Natural killer cell treated with Interleukin-12 subunit alpha and Interleukin-12 subunit beta and Interleukin-15 and Interleukin-18, amount 100 ng/mL, for 72 hours (primary cell): Measurements from ENCODE around the gene PKIG. TPM values are rescaled to one million over a fixed set of nuclear protein-coding genes. Genes with fewer than 3 reads are reported as not detected.

Source experiments
- ATAC-seq, 2 donors: fragments of 150-1000 bp; cut with Tn5 transposase in 1 of 2; sonication (Bioruptor Pico), chemical (Tn5 transposase) in 1 of 2; 2 replicates each; pipeline ENCODE4 v1.10.0; 2021
- DNase-seq: peaks from one replicate; pipeline ENCODE4 v3.0.0; 2022; ENCODE audit warnings: low spot score
- H3K27ac Mint-ChIP-seq, 2 donors: 1 replicate in 1 of 2; 2 replicates in 1 of 2; pipeline ENCODE4 v1.8.0; 2022; ENCODE audit warnings: mixed read lengths in 2 of 2, mild to moderate bottlenecking in 1 of 2, moderate library complexity in 1 of 2
- H3K27me3 Mint-ChIP-seq, 2 donors: 1 replicate in 1 of 2; 2 replicates in 1 of 2; pipeline ENCODE4 v1.8.0; 2022; ENCODE audit warnings: mixed read lengths in 2 of 2
- H3K36me3 Mint-ChIP-seq: one replicate; pipeline ENCODE4 v1.8.0; 2022; ENCODE audit warnings: mixed read lengths
- H3K4me1 Mint-ChIP-seq, 2 donors: 1 replicate in 1 of 2; 2 replicates in 1 of 2; pipeline ENCODE4 v1.8.0; 2022; ENCODE audit warnings: low read depth in 2 of 2, mixed read lengths in 2 of 2, mild to moderate bottlenecking in 1 of 2
- H3K4me3 Mint-ChIP-seq: one replicate; pipeline ENCODE4 v1.8.0; 2022; ENCODE audit warnings: mixed read lengths
- H3K9me3 Mint-ChIP-seq: 2 replicates; pipeline ENCODE4 v1.8.0; 2022; ENCODE audit warnings: mixed read lengths
- total RNA-seq, 2 donors: library from RNA; stranded (reverse); gene quantifications; one replicate each; pipeline ENCODE4 v1.2.3, GENCODE V29; 2022

PKIG gene
- total RNA-seq, 2 donors from 2014 or later, result 2.4 to 3.4 TPM

DNA sequence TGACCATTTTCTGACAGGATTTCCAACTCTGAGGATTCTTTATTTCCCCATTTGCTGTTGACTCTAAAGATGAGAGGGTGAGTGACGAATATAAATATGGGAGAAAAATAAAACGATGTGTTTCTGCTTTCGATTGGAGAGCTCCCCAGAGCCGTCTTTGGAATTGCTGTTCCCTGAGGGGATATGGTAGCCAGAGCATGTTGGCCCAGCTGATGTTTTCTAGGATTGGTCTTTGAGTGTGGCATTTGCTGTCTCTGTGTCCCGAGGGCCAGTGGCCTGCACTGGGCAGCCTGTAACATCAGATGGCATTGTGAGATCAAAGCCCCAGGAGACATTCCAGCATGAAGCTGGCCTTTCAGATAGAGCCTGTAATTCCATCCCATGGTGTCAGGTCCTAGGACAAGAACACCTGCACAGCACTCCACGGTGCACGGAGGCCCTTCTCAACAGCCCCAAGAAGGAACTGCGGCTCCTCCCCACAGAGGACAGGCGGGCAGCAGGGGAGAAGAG, 26.7 kb downstream of the PKIG start:
- Mint-ChIP-seq H3K4me3 (no peak overlapping the region), H3K4me1 (peaks cover 8 to 17% of the 10 kb centered on the region in 2 donors), H3K27ac (no peak overlapping the region), H3K27me3 (no peaks in the 10 kb centered on the region), H3K36me3 (no peaks in the 10 kb centered on the region), H3K9me3 (no peaks in the 10 kb centered on the region)
- no peak for DNase-seq
- ATAC-seq, result no peak

DNA sequence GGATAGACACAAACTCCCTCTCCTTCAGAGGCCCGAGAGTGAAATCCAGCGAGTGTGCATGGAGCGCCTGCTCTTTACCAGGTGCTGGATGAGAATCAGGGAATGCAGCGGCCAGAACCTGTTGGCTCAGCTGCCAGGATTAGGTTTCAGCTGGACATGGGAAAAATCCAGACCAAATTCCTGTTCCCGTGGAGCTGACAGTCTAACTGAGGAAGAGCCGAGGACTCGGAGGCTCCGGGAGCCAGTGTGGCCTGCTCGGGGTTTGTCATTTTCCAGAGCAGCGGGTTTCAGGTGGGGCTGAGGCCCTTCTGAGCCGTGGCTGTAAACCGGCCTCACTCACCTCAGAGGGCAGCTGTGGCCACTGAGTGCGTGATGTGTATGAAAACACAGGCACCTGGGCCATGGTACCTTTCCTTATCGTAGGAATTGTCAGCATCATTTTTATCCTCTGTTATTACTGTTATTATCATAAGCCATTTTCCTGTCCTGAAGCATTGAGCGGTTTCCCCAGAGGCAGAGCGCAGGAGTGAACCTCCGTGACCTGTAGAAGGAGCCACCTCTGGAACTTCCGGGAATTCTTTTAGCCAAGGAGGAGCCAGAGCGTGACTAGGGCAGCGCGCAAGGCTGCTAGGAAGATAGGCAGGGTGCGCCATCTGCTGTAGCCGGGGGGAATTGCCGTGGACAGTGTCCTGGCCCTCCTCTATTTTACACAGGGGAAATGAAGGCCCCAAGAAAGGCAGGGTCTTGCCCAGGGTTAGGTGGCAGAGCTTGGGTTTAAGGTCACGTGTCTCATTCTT, 27.3 kb downstream of the PKIG start:
- Mint-ChIP-seq H3K27me3 (no peaks in the 10 kb centered on the region), H3K9me3 (no peaks in the 10 kb centered on the region), H3K36me3 (no peaks in the 10 kb centered on the region), H3K4me1 (peaks cover 8 to 21% of the 10 kb centered on the region in 2 donors), H3K27ac (peak overlapping the region; percentile 86 to 87), H3K4me3 (peak overlapping the region; percentile 54)
- ATAC-seq (peak; percentile 96 to 97), DNase-seq (peak; percentile 84)

DNA sequence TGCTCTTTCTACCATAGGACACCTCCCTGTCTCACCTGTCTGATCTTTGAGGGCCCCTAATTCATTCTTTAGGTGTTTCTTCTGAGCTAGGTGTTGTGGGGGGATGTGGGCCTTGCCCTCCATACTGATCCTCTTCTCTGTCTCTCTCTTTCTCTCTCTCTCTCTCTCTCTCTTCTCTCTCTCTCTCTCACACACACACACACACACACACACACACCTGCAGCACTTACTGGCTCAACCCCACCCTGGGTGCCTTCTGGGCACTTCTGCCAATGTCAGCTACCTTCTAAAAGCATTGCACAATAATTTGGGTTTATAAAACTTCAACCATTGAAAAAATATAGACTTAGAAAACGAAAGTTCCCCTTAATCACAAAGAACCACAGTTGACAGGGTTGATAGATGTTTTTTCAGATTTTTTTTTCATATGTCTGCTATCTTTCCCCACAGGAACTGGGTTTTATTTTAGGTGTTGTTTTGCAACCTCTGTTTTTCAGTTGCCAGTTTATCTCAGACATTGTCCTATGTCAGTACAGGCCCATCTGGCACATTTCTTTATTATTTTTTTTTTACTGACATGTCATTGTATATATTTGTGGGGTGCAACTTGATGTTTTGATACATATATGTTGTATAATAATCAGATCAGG, 28.1 kb downstream of the PKIG start:
- ATAC-seq, result peak; percentile 39 to 58
- DNase-seq, result peak; percentile 25
- H3K36me3 Mint-ChIP-seq, result no peaks in the 10 kb centered on the region
- peak overlapping the region; percentile 86 to 87 for H3K27ac Mint-ChIP-seq
- no peaks in the 10 kb centered on the region for H3K9me3 Mint-ChIP-seq
- peaks cover 13 to 27% of the 10 kb centered on the region in 2 donors for H3K4me1 Mint-ChIP-seq
- peak overlapping the region; percentile 54 for H3K4me3 Mint-ChIP-seq
- H3K27me3 Mint-ChIP-seq, result no peaks in the 10 kb centered on the region

DNA sequence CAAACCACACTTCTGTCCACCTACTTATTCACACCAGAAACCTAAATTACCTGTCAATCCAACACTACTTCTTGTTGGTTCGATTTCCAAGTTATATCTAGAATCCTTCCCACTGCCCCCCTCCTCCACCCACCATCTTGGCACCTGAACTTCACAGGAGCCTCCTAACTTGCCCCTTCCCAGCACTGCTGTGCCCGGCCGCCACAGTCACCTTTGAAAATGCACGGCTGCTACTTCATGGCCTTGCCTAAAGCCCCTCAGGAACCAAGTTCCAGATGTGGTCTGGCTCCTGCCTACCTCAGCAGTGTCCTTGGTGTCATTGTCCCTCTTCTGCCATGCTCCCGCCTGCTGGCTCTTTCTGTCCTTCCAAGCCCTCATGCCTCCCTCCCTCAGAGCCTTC, 31.2 kb downstream of the PKIG start:
- Mint-ChIP-seq H3K36me3 (no peaks in the 10 kb centered on the region), H3K9me3 (no peaks in the 10 kb centered on the region), H3K27me3 (no peaks in the 10 kb centered on the region), H3K4me3 (no peak overlapping the region), H3K27ac (peak overlapping the region in 1 of 2 donors; percentile 45), H3K4me1 (peaks cover 20 to 38% of the 10 kb centered on the region in 2 donors)
- DNase-seq (peak; percentile 49), ATAC-seq (no peak)

DNA sequence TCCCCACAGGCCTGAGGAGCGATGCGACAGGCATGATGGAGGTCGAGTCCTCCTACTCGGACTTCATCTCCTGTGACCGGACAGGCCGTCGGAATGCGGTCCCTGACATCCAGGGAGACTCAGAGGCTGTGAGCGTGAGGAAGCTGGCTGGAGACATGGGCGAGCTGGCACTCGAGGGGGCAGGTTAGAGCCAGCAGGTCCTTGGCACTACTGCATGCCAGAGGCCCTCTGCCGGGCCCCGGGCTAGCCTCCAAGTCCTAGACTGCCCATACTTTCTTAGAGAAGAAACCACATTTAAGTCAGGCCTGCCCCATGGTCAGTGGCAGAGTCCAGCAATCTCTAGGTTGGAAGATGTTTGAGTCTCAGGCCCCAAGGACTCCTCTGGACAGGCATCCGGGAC, 32.1 kb downstream of the PKIG start:
- Mint-ChIP-seq H3K4me3 (no peak overlapping the region), H3K9me3 (no peaks in the 10 kb centered on the region), H3K4me1 (peaks cover 20 to 38% of the 10 kb centered on the region in 2 donors), H3K36me3 (no peaks in the 10 kb centered on the region), H3K27me3 (no peaks in the 10 kb centered on the region), H3K27ac (peak overlapping the region; percentile 47 to 89)
- DNase-seq (peak; percentile 50), ATAC-seq (no peak)

DNA sequence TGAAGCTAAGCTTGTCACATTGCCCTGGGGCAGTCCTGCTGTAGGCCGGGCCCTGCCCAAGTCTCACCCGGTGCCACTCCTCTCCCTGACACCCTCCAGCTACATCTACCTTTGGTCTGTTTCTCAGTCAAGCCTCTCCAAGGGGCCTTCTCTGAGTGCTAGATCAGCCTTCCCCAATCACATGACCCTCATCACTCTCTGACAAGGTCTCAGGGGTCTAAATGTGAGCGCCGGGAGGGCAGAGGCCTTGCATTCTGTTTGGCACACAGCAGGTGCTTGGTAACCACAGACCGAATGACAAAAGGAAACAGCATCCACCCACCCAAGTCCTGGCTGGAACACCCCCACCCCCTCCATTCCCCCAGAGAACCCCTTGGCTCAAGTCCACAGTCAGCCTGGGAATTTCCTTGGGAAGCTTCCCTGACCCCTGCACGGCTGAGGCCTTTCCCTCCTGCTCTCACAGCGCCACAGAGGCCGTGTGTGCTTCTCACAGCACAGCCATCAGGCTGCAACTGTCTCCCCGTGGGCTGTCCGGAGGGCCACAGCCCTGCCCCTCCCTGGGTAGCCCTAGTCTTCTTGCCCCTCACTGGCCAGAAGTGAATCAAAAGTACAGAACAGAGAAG, 32.9 kb downstream of the PKIG start:
- no peak overlapping the region for H3K4me3 Mint-ChIP-seq
- no peaks in the 10 kb centered on the region for H3K36me3 Mint-ChIP-seq
- H3K27me3 Mint-ChIP-seq, result no peaks in the 10 kb centered on the region
- no peaks in the 10 kb centered on the region for H3K9me3 Mint-ChIP-seq
- peak overlapping the region; percentile 47 to 89 for H3K27ac Mint-ChIP-seq
- ATAC-seq (no peak), DNase-seq (peak; percentile 59)
- peaks cover 16 to 33% of the 10 kb centered on the region in 2 donors for H3K4me1 Mint-ChIP-seq

DNA sequence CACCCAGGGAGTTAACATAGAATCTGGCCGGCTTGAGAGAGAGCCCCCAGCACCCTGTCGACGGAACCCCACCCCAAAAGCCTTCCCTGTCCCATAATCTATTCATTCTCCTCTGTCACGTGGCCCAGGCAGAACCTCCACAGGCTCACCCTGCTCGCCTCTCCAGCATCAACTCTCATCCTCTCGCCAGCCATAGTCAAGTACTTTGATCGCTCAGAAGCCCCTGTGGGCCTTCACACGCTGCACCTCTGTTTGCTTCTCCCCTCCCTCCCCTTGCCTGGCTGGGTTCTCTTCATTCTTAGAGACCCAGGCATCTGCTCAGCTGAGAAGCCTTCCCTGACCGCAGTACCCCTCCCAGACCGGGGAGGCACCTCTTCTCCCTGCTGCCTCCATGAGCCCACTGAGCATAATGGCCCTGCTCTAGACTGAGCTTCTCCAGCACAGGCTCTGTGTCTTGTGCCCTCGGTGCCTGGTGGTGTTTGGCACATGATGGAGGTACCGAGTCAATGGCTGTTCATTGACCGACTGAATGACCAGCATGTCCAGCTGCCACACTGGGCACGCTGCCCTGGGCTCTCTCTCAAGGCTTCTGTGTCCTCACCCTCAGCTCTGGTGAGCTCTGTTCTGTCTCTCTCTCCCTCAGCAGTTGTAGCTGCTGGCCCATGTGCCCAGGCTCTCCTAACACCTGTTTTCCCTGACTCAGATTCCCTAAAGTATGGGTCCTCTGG, 33.7 kb downstream of the PKIG start:
- H3K27ac Mint-ChIP-seq, result peak overlapping the region; percentile 52 to 89
- no peaks in the 10 kb centered on the region for H3K36me3 Mint-ChIP-seq
- DNase-seq, result peak; percentile 49
- no peaks in the 10 kb centered on the region for H3K9me3 Mint-ChIP-seq
- no peak for ATAC-seq
- peaks cover 12 to 30% of the 10 kb centered on the region in 2 donors for H3K4me1 Mint-ChIP-seq
- no peaks in the 10 kb centered on the region for H3K27me3 Mint-ChIP-seq
- no peak overlapping the region for H3K4me3 Mint-ChIP-seq

DNA sequence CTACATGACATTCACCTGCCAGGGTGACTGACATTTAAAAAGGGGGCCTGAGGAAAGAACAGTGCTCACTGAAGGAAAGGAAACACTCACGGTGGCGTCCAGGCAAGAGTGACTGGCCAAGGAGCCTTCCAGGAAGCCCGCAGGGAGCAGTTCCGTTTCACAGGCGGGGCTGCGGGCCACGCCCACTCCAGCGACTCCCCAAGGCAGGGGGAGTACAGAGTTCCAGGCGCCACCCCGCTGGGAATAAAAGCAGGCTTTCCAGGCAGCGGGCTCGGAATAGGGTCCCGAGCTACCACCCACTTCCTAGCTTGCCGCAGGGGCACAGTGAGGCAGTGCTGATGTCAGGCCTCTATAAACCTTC, 34.2 kb downstream of the PKIG start:
- ATAC-seq (no peak), DNase-seq (peak; percentile 56)
- Mint-ChIP-seq H3K27me3 (no peaks in the 10 kb centered on the region), H3K4me1 (peaks cover 12 to 26% of the 10 kb centered on the region in 2 donors), H3K9me3 (no peaks in the 10 kb centered on the region), H3K27ac (peak overlapping the region; percentile 52 to 89), H3K4me3 (no peak overlapping the region), H3K36me3 (no peaks in the 10 kb centered on the region)

DNA sequence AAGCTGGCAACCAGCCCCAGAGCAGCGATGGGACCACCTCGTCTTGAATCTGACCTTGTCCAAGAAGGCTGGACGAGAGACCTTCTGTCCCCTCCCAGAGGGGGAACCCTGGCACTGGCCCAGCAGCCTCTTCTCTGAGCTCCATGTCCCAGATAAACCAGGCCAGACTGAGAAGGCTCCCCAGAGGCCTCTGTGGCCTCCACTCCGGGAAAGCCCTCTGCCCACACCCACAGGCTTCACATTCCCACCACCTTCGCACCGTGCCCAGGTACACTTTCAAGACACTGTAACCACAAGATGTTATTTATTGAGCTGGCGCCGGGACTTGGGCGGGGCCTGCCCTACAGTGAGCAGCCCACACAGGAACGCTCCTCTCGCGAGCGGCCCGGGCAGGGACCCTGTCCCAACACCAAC, 35.9 kb downstream of the PKIG start:
- no peaks in the 10 kb centered on the region for H3K9me3 Mint-ChIP-seq
- no peak overlapping the region for H3K4me3 Mint-ChIP-seq
- no peaks in the 10 kb centered on the region for H3K27me3 Mint-ChIP-seq
- peaks cover 12 to 23% of the 10 kb centered on the region in 2 donors for H3K4me1 Mint-ChIP-seq
- H3K36me3 Mint-ChIP-seq, result no peaks in the 10 kb centered on the region
- H3K27ac Mint-ChIP-seq, result peak overlapping the region in 1 of 2 donors; percentile 33
- DNase-seq, result peak; percentile 58
- ATAC-seq, result no peak

DNA sequence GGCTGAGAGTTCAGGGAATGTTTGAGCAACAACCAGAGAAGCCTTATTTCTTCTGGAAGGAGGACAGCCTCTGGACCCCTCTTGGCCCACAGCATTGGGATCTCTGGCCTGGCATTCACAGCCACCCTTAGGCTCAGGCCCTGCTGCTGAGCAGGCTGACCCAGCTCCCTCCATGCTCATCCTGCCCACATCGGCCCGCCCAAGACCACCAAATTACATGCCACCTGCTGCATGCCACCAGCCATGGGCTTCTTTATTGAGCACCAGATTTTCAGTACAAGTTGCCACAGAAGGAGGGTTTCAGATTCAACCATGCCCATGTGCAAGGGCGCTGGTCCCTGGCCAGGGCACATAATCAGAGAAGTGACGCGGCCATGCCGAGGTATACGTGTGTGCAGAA, 36.9 kb downstream of the PKIG start:
- DNase-seq, result peak; percentile 15
- Mint-ChIP-seq H3K36me3 (no peaks in the 10 kb centered on the region), H3K4me1 (peaks cover 12 to 18% of the 10 kb centered on the region in 2 donors), H3K4me3 (no peak overlapping the region), H3K27me3 (no peaks in the 10 kb centered on the region), H3K27ac (peak overlapping the region in 1 of 2 donors; percentile 12), H3K9me3 (no peaks in the 10 kb centered on the region)
- ATAC-seq, result no peak

DNA sequence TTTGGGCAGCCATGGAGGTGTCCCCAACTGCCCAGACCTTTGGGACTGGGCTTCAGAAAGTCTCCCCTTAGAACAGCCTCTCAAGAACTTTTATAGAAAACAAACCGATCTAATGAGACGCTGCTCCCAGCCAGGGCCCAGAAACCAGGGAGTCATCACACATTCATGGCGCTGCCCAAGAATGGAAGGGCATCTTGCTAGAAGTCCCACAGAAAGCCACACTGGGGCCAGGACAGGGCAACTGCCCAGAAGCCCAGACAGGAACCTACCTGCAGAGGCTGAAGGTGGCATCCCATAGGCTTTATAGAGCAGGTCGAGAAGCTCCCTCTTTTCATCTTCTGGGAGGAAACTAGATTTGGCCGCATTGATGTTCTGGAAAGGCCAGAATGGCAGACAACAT, 37.7 kb downstream of the PKIG start:
- H3K4me3 Mint-ChIP-seq, result no peak overlapping the region
- DNase-seq (no peak), ATAC-seq (no peak)
- H3K4me1 Mint-ChIP-seq, result peaks cover 9 to 14% of the 10 kb centered on the region in 2 donors
- H3K27ac Mint-ChIP-seq, result no peak overlapping the region
- no peaks in the 10 kb centered on the region for H3K9me3 Mint-ChIP-seq
- H3K36me3 Mint-ChIP-seq, result no peaks in the 10 kb centered on the region
- no peaks in the 10 kb centered on the region for H3K27me3 Mint-ChIP-seq

DNA sequence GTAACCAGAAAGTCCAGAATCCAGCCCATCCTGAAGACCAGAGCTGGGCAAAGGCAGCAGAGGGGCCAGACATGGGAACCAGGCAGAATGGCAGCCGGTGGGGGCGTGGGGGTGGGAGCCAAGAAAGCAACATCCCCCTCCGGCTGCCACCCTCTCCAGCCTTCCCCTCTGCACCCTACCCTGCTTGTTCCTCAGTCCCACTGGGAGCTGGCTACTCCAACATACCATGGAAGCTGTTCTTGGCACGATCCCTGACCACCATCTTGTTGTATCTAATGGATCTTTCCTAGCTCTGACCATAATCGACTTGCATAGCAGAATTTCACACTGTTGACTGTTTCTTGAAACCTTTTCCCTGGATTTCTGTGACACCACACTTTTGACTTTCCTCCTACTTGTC, 38.9 kb downstream of the PKIG start:
- Mint-ChIP-seq H3K27ac (no peak overlapping the region), H3K36me3 (no peaks in the 10 kb centered on the region), H3K9me3 (no peaks in the 10 kb centered on the region), H3K27me3 (no peaks in the 10 kb centered on the region), H3K4me1 (peaks cover 1 to 2% of the 10 kb centered on the region in 2 donors), H3K4me3 (no peak overlapping the region)
- DNase-seq, result no peak
- ATAC-seq, result no peak

DNA sequence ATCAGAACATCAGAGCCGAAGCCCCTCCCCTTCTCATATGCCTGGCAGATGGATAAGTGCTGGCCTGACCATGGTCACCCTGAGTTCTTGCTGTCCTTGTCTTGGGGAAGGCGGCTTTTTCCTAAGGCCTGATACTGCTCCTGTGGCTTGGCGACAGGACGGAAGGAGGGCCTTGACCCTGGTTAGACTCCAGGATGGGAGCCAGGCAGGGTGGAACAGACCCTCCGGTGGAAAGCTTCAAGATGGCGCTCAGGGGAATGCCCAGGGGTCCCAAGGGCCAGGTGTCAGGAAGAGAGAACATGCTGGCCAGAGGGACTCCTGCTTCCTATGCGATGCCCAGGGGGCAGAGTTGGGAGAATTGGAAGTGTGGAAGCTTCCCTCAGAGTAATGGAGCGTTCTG, 39.6 kb downstream of the PKIG start:
- DNase-seq, result peak; percentile 47
- Mint-ChIP-seq H3K9me3 (no peaks in the 10 kb centered on the region), H3K4me1 (no peaks in the 10 kb centered on the region), H3K4me3 (no peak overlapping the region), H3K27ac (no peak overlapping the region), H3K27me3 (no peaks in the 10 kb centered on the region), H3K36me3 (no peaks in the 10 kb centered on the region)
- ATAC-seq, result no peak
